ENCODE measurements around the gene OSBPL2.

The OSBPL2 gene

DNA sequence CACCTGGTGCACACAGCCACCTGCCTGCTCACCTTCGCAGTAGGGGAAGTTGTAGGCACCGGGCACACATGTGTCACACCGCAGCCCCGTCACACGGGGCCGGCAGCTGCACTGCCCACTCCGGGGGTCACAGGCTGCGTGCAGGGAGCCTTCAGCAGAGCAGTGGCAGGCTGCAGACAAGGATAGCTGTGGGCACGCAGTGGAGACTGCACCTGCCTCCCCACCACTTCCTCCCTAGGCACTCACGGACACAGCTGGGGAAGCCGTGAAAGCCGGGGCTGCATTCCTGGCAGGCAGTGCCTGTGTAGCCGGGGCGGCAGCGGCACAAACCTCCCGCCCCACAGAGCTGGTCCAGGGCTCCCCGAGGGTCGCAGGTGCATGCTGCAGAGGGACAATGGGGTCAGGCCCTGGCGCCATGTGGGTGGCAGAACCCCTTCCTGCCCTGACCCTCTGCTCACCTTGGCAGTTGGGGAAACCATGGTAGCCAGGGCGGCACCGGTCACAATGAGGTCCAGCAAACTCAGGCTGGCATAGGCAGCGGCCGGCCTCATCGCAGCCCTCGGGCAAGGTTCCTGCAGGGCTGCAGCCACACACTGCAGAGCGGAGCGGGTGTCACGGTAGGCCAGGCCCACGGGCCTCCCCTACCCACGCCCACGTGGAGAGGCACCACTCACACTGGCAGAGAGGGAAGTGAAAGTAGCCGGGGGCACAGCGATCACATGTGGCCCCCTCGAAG lies 99.4 kb downstream of the OSBPL2 start:
- Histone ChIP-seq H3K4me1 (ENCODE audit: insufficient read depth, low read length) (no peaks in the 10 kb centered on the region), H3K9me3 (ENCODE audit: insufficient read depth, low read length, severe bottlenecking) (no peaks in the 10 kb centered on the region), H3K4me2 (ENCODE audit: insufficient read depth, low read length) (no peak overlapping the region), H3K9ac (ENCODE audit: low read depth, low read length) (no peak overlapping the region), H3K36me3 (ENCODE audit: insufficient read depth, low read length) (no peaks in the 10 kb centered on the region), H3K27ac (ENCODE audit: low read length) (no peak overlapping the region), H3K4me3 (ENCODE audit: low read depth in 1 of 2, low read length in 2 of 2) (no peak overlapping the region), H4K20me1 (ENCODE audit: insufficient read depth, low read length) (peaks cover 19% of the 10 kb centered on the region; the same call in 1 of the 2 replicates), H2AFZ (ENCODE audit: low read depth, low read length) (no peak overlapping the region), H3K79me2 (ENCODE audit: insufficient read depth, low read length) (no peaks in the 10 kb centered on the region), H3K27me3 (ENCODE audit: insufficient read depth, low read length, poor library complexity) (peaks cover 22% of the 10 kb centered on the region)
- peak; percentile 53 for DNase-seq
- TF ChIP-seq EZH2 (IDR thresholded peaks at IDR 0.05; ENCODE audit: borderline replicate concordance, low read depth, low read length, severe bottlenecking), result no peak
- TF ChIP-seq, protein P1, sequence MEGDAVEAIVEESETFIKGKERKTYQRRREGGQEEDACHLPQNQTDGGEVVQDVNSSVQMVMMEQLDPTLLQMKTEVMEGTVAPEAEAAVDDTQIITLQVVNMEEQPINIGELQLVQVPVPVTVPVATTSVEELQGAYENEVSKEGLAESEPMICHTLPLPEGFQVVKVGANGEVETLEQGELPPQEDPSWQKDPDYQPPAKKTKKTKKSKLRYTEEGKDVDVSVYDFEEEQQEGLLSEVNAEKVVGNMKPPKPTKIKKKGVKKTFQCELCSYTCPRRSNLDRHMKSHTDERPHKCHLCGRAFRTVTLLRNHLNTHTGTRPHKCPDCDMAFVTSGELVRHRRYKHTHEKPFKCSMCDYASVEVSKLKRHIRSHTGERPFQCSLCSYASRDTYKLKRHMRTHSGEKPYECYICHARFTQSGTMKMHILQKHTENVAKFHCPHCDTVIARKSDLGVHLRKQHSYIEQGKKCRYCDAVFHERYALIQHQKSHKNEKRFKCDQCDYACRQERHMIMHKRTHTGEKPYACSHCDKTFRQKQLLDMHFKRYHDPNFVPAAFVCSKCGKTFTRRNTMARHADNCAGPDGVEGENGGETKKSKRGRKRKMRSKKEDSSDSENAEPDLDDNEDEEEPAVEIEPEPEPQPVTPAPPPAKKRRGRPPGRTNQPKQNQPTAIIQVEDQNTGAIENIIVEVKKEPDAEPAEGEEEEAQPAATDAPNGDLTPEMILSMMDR (IDR thresholded peaks at IDR 0.05; ENCODE audit: borderline replicate concordance, extremely low read depth, low read length, poor library complexity, severe bottlenecking), result no peak
- ATAC-seq (ENCODE audit: insufficient read depth, low read depth), result peak; percentile 85

DNA sequence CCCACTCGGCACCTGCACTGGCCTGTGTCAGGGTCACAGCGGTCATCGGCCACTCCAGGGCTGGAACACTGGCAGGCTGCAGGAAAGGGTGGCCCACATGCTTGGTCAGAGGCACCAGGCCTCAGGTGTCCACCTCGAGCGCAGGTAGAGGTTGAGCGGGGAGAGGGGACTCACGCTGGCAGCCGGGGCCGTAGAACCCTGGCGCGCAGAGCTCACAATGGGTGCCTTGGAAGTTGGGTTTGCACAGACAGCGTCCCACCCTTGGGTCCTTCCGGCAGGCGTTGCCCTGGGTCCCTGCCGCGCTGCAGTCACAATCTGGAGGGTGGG lies 99.9 kb downstream of the OSBPL2 start:
- H2AFZ ChIP-seq (ENCODE audit: low read depth, low read length), result no peak overlapping the region
- no peaks in the 10 kb centered on the region for H3K79me2 ChIP-seq (ENCODE audit: insufficient read depth, low read length)
- TF ChIP-seq, protein P1 (IDR thresholded peaks at IDR 0.05; ENCODE audit: borderline replicate concordance, extremely low read depth, low read length, poor library complexity, severe bottlenecking), result no peak
- TF ChIP-seq EZH2 (IDR thresholded peaks at IDR 0.05; ENCODE audit: borderline replicate concordance, low read depth, low read length, severe bottlenecking), result no peak
- H3K27ac ChIP-seq (ENCODE audit: low read length), result no peak overlapping the region
- no peak overlapping the region for H3K4me3 ChIP-seq (ENCODE audit: low read depth in 1 of 2, low read length in 2 of 2)
- H4K20me1 ChIP-seq (ENCODE audit: insufficient read depth, low read length), result peaks cover 19% of the 10 kb centered on the region; the same call in 1 of the 2 replicates
- H3K36me3 ChIP-seq (ENCODE audit: insufficient read depth, low read length), result no peaks in the 10 kb centered on the region
- H3K9ac ChIP-seq (ENCODE audit: low read depth, low read length), result no peak overlapping the region
- H3K9me3 ChIP-seq (ENCODE audit: insufficient read depth, low read length, severe bottlenecking), result no peaks in the 10 kb centered on the region
- ATAC-seq (ENCODE audit: insufficient read depth, low read depth), result no peak
- DNase-seq, result no peak
- H3K4me1 ChIP-seq (ENCODE audit: insufficient read depth, low read length), result no peaks in the 10 kb centered on the region
- H3K4me2 ChIP-seq (ENCODE audit: insufficient read depth, low read length), result no peak overlapping the region
- peaks cover 22% of the 10 kb centered on the region for H3K27me3 ChIP-seq (ENCODE audit: insufficient read depth, low read length, poor library complexity)

DNA sequence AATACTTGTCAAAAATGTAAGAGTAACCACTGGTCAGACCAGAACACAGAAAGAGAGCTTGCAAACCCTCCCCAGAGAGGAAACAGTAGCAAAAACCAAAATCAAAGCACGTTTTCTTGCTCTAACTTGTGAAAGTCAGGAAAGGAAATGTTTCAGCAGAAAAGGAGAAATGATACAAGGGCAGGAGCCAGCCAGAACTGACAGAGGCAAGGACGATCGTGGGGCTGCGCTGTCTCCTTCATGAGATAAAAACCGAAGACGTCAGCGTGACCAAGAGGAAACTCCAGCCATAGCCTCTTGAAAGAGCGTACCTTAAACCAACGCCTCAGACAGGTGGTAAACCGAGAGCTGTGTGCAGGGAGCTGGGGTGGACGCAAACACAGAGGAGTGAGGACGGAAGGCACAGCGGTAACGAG lies 101.3 kb downstream of the OSBPL2 start:
- Histone ChIP-seq H3K9ac (ENCODE audit: low read depth, low read length) (no peak overlapping the region), H3K79me2 (ENCODE audit: insufficient read depth, low read length) (no peaks in the 10 kb centered on the region), H3K36me3 (ENCODE audit: insufficient read depth, low read length) (no peaks in the 10 kb centered on the region), H3K4me2 (ENCODE audit: insufficient read depth, low read length) (no peak overlapping the region), H3K4me3 (ENCODE audit: low read depth in 1 of 2, low read length in 2 of 2) (no peak overlapping the region), H3K9me3 (ENCODE audit: insufficient read depth, low read length, severe bottlenecking) (no peaks in the 10 kb centered on the region), H2AFZ (ENCODE audit: low read depth, low read length) (no peak overlapping the region), H3K4me1 (ENCODE audit: insufficient read depth, low read length) (no peaks in the 10 kb centered on the region), H3K27me3 (ENCODE audit: insufficient read depth, low read length, poor library complexity) (peaks cover 22% of the 10 kb centered on the region), H3K27ac (ENCODE audit: low read length) (no peak overlapping the region), H4K20me1 (ENCODE audit: insufficient read depth, low read length) (peaks cover 19% of the 10 kb centered on the region; the same call in 1 of the 2 replicates)
- no peak for DNase-seq
- no peak for ATAC-seq (ENCODE audit: insufficient read depth, low read depth)
- TF ChIP-seq, protein P1 (IDR thresholded peaks at IDR 0.05; ENCODE audit: borderline replicate concordance, extremely low read depth, low read length, poor library complexity, severe bottlenecking), result no peak
- no peak for TF ChIP-seq EZH2 (IDR thresholded peaks at IDR 0.05; ENCODE audit: borderline replicate concordance, low read depth, low read length, severe bottlenecking)

All from DND-41 (cell line).